GM12878 (cell line): ENCODE results near the gene EIF5A. TPM values are rescaled to one million over a fixed set of nuclear protein-coding genes. Genes with fewer than 3 reads are reported as not detected.

Experiments used
- DPF2 ChIP-seq: fragments of 450-650 bp; IDR thresholded peaks from 2 replicates; pipeline ENCODE4 v1.6.1; 2017; ENCODE audit warnings: mild to moderate bottlenecking
- EED ChIP-seq: sonication (generic); IDR thresholded peaks from 2 replicates; pipeline ENCODE4 v1.6.1; 2016; ENCODE audit warnings: antibody characterized with exemption, low read depth
- LARP7 ChIP-seq: fragments of 450-650 bp; IDR thresholded peaks from 2 replicates; pipeline ENCODE4 v1.6.1; 2017; ENCODE audit warnings: mild to moderate bottlenecking
- NBN ChIP-seq: fragments of 450-650 bp; IDR thresholded peaks from 2 replicates; pipeline ENCODE4 v1.6.1; 2016
- NFXL1 ChIP-seq: fragments of 450-650 bp; IDR thresholded peaks from 2 replicates; pipeline ENCODE4 v1.6.1; 2017; ENCODE audit warnings: antibody characterized with exemption, mild to moderate bottlenecking, borderline replicate concordance
- NFYA ChIP-seq: IDR thresholded peaks from 2 replicates; pipeline ENCODE4 v1.6.1; 2011; ENCODE audit warnings: low read depth, mild to moderate bottlenecking, low read length, improper control_type of control experiment, borderline replicate concordance
- PKNOX1 ChIP-seq: fragments of 450-650 bp; IDR thresholded peaks from 2 replicates; pipeline ENCODE4 v1.6.1; 2016; ENCODE audit warnings: mild to moderate bottlenecking
- RELA ChIP-seq: fragments of 450-650 bp; IDR thresholded peaks from 2 replicates; pipeline ENCODE4 v1.8.0; 2014; ENCODE audit warnings: borderline replicate concordance; ENCODE audit not compliant: partially characterized antibody
- SMAD1 ChIP-seq: fragments of 450-650 bp; IDR thresholded peaks from 2 replicates; pipeline ENCODE4 v1.6.1; 2018; ENCODE audit warnings: mild to moderate bottlenecking, low read depth; ENCODE audit not compliant: partially characterized antibody
- SMARCA5 ChIP-seq: fragments of 450-650 bp; IDR thresholded peaks from 2 replicates; pipeline ENCODE4 v1.6.1; 2017; ENCODE audit warnings: mild to moderate bottlenecking
- SMC3 ChIP-seq: IDR thresholded peaks from 2 replicates; pipeline ENCODE4 v1.6.1; 2011; ENCODE audit warnings: low read length, improper control_type of control experiment, borderline replicate concordance
- STAT1 ChIP-seq: fragments of 450-650 bp; conservative IDR thresholded peaks from 2 replicates; pipeline ENCODE4 v1.6.1; 2014; ENCODE audit warnings: antibody characterized with exemption, mild to moderate bottlenecking
- TAF1 ChIP-seq: IDR thresholded peaks from 2 replicates; pipeline ENCODE4 v1.6.1; 2011; ENCODE audit warnings: mild to moderate bottlenecking, low read depth, low read length, borderline replicate concordance
- TBL1XR1 ChIP-seq: IDR thresholded peaks from 2 replicates; pipeline ENCODE4 v1.6.1; 2012; ENCODE audit warnings: low read depth, low read length, improper control_type of control experiment
- TCF12 ChIP-seq: IDR thresholded peaks from 2 replicates; pipeline ENCODE4 v1.6.1; 2011; ENCODE audit warnings: low read depth, mild to moderate bottlenecking, low read length
- YY1 ChIP-seq: IDR thresholded peaks from 2 replicates; pipeline ENCODE4 v1.6.1; 2011; ENCODE audit warnings: low read depth, mild to moderate bottlenecking, low read length
- ZNF217 ChIP-seq: fragments of 450-650 bp; IDR thresholded peaks from 2 replicates; pipeline ENCODE4 v1.6.1; 2017; ENCODE audit warnings: antibody characterized with exemption, mild to moderate bottlenecking
- ZZZ3 ChIP-seq: IDR thresholded peaks from 2 replicates; pipeline ENCODE4 v1.6.1; 2011; ENCODE audit warnings: low read depth; ENCODE audit not compliant: control insufficient read depth, insufficient read length
- polyA plus RNA-seq, 11 experiments: library from polyadenylated mRNA; depleted of rRNA in 4 of 11; unstranded in 6 of 11; stranded (reverse) in 5 of 11; fragments of >200 nt; fragmentation: Nextera tagmentation in 4 of 11; fragmentation: Illumina TruSeq in 1 of 11; extraction: Ambion mirVana in 4 of 11; extraction: Trizol in 1 of 11; gene quantifications; 1 replicate in 1 of 11; 2 replicates in 10 of 11; pipeline versions ENCODE4 v1.2.1 to v1.2.3, GENCODE V29; 2011 to 2016; ENCODE audit warnings: inconsistent platforms in 2 of 11, missing spikeins in 2 of 11, low read depth in 1 of 11
- total RNA-seq, 4 experiments: library from RNA; depleted of rRNA in 3 of 4; stranded (reverse); fragments of >200 nt in 3 of 4; fragmentation: Illumina TruSeq in 1 of 4; extraction: Trizol in 1 of 4; gene quantifications; 2 replicates each; pipeline versions ENCODE4 v1.2.1 to v1.2.3, GENCODE V29; 2013 to 2021
- TF ChIP-seq, protein P1 (sequence below): fragments of 150-350 bp; IDR thresholded peaks from 2 replicates; pipeline ENCODE4 v1.6.1; 2014; ENCODE audit warnings: mild to moderate bottlenecking, low read depth, low read length
- TF ChIP-seq, protein P2 (sequence below), 3 experiments: IDR thresholded peaks in 2 of 3; conservative IDR thresholded peaks in 1 of 3; 2 replicates each; pipeline ENCODE4 v1.5.1; 2011; ENCODE audit warnings: low read depth in 3 of 3, low read length in 3 of 3, mild to moderate bottlenecking in 3 of 3, control low read depth in 2 of 3, moderate library complexity in 2 of 3, inconsistent platforms in 1 of 3, mixed read lengths in 1 of 3; ENCODE audit not compliant: control insufficient read depth in 2 of 3, insufficient read depth in 1 of 3; ENCODE audit errors: extremely low read depth in 1 of 3
- TF ChIP-seq, protein P3 (sequence below): IDR thresholded peaks from 2 replicates; pipeline ENCODE4 v1.6.1; 2012; ENCODE audit warnings: low read depth, low read length, improper control_type of control experiment

The EIF5A gene
- total and polyA plus RNA-seq, 10 of the 15 experiments (the other 5 are each of a cell fraction or from before 2014, with no cell fraction given): 26.5 to 1,792 (median 944) TPM

DNA sequence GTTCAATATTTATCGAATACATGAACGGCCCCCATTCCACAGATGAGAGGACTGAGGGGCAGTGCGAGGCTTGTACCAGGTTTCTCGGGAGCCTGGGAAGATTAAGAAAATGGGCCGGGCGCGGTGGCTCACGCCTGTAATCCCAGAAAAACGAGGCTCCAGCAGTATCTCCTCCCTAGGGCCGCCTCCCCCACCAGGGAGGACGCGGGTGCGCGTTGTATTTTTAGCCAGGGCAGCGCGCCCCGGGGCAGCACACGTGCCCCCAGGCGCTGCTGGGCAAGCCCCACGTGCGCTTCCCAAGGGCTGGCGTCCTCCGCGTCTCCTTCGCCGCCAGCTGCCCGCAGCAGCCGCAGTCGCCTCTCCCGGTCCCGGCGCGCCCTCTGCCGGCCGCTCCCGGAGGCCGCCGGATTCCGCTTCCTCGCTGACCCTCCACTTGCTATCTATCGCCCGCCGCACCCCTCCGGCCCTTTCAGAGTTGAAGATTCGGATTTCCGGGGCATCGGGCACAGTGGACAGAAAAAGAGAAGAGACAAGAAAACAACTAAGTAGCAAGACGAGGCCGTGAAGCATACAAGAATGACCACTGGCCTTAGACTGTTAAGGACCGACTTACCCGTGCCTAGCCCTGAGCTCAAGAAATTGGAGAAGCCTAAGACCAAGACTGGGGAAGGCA is 11.1 kb upstream of the EIF5A start (continued):
- TF ChIP-seq NFYA (no peak), RELA (peak; percentile 23), EED (peak; percentile 40; the same call in 1 of the 2 replicates), SMC3 (peak; percentile 93), PKNOX1 (no peak), TBL1XR1 (no peak), ZZZ3 (no peak), TCF12 (0 out of 2 replicates have a peak, but pooled peaks have one; percentile 20), YY1 (peak; percentile 72), STAT1 (peak; percentile 49; the same call in 1 of the 2 replicates), DPF2 (0 out of 2 replicates have a peak, but pooled peaks have one; percentile 24), TAF1 (no peak), SMARCA5 (peak; percentile 55; the same call in 1 of the 2 replicates), ZNF217 (no peak), SMAD1 (no peak), NFXL1 (no peak), NBN (no peak), LARP7 (peak; percentile 74; the same call in 1 of the 2 replicates)
- TF ChIP-seq, protein P1, sequence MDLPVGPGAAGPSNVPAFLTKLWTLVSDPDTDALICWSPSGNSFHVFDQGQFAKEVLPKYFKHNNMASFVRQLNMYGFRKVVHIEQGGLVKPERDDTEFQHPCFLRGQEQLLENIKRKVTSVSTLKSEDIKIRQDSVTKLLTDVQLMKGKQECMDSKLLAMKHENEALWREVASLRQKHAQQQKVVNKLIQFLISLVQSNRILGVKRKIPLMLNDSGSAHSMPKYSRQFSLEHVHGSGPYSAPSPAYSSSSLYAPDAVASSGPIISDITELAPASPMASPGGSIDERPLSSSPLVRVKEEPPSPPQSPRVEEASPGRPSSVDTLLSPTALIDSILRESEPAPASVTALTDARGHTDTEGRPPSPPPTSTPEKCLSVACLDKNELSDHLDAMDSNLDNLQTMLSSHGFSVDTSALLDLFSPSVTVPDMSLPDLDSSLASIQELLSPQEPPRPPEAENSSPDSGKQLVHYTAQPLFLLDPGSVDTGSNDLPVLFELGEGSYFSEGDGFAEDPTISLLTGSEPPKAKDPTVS: no peak
- TF ChIP-seq, protein P2, sequence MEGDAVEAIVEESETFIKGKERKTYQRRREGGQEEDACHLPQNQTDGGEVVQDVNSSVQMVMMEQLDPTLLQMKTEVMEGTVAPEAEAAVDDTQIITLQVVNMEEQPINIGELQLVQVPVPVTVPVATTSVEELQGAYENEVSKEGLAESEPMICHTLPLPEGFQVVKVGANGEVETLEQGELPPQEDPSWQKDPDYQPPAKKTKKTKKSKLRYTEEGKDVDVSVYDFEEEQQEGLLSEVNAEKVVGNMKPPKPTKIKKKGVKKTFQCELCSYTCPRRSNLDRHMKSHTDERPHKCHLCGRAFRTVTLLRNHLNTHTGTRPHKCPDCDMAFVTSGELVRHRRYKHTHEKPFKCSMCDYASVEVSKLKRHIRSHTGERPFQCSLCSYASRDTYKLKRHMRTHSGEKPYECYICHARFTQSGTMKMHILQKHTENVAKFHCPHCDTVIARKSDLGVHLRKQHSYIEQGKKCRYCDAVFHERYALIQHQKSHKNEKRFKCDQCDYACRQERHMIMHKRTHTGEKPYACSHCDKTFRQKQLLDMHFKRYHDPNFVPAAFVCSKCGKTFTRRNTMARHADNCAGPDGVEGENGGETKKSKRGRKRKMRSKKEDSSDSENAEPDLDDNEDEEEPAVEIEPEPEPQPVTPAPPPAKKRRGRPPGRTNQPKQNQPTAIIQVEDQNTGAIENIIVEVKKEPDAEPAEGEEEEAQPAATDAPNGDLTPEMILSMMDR (IDR thresholded peaks at IDR 0.05 in 2 of 3, conservative IDR thresholded peaks at IDR 0.05 in 1 of 3; ENCODE audit: control insufficient read depth in 2 of 3, extremely low read depth in 1 of 3, insufficient read depth in 1 of 3, low read depth in 3 of 3, low read length in 3 of 3): peak; percentile 84 to 93 (median 86); a peak in 5 of 6 replicates
- TF ChIP-seq, protein P3, sequence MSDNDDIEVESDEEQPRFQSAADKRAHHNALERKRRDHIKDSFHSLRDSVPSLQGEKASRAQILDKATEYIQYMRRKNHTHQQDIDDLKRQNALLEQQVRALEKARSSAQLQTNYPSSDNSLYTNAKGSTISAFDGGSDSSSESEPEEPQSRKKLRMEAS: peak; percentile 47; the same call in 1 of the 2 replicates
